Measurements from ENCODE around the gene GGA1. TPM values are rescaled to one million over a fixed set of nuclear protein-coding genes. Genes with fewer than 3 reads are reported as not detected.

GGA1 gene
- total and polyA plus RNA-seq, 9 of the 15 experiments (the other 6 are each of a cell fraction or from before 2014, with no cell fraction given): 1.5 to 69.5 (median 31.6) TPM

DNA sequence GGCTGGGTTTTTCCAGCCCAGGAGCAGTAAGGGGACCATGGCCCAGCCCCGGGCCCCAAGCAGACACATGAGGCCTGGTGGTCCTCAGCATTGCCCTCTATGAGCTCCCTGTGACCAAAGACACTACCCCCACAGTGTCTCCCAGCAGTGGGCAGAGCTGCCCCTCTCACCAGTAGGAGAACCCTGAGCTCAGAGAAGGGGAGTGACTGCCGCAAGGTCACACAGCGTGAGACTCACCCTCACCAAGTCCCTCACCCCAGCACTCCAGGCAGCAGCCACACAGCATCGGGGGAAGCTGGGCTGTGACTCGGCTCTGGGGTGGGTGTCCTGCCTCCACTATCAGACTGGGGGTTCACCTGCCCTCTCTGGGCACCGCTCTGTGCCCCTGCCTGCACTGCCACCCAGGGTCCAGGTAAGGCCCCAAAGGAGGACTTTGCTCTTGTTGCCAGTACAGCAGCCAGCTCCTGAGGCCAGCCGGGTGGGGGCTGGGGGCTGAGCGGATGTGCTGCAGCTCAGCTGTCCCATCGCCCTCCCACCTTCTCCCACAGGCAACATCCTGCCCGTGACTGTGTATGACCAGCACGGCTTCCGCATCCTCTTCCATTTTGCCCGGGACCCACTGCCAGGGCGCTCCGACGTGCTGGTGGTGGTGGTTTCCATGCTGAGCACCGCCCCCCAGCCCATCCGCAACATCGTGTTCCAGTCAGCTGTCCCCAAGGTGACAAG, 23.0 kb downstream of the GGA1 start:
- peak overlapping the region in 1 of 2 experiments; percentile 77; a peak in 2 of 4 replicates for H3K9ac ChIP-seq (ENCODE audit: insufficient read depth in 1 of 2, low read depth in 2 of 2, low read length in 2 of 2)
- no peak for DNase-seq (ENCODE audit: extremely low read depth in 1 of 4, low spot score in 3 of 4)
- TF ChIP-seq, protein P1, sequence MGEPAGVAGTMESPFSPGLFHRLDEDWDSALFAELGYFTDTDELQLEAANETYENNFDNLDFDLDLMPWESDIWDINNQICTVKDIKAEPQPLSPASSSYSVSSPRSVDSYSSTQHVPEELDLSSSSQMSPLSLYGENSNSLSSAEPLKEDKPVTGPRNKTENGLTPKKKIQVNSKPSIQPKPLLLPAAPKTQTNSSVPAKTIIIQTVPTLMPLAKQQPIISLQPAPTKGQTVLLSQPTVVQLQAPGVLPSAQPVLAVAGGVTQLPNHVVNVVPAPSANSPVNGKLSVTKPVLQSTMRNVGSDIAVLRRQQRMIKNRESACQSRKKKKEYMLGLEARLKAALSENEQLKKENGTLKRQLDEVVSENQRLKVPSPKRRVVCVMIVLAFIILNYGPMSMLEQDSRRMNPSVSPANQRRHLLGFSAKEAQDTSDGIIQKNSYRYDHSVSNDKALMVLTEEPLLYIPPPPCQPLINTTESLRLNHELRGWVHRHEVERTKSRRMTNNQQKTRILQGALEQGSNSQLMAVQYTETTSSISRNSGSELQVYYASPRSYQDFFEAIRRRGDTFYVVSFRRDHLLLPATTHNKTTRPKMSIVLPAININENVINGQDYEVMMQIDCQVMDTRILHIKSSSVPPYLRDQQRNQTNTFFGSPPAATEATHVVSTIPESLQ (CRISPR knock-in tag; IDR thresholded peaks at IDR 0.05): no peak
- no peak for TF ChIP-seq ZNF436 (CRISPR knock-in tag; IDR thresholded peaks at IDR 0.05)
- TF ChIP-seq POLR2G (IDR thresholded peaks at IDR 0.05; ENCODE audit: low read depth, low read length): peak; percentile 57
- TF ChIP-seq, protein P2, sequence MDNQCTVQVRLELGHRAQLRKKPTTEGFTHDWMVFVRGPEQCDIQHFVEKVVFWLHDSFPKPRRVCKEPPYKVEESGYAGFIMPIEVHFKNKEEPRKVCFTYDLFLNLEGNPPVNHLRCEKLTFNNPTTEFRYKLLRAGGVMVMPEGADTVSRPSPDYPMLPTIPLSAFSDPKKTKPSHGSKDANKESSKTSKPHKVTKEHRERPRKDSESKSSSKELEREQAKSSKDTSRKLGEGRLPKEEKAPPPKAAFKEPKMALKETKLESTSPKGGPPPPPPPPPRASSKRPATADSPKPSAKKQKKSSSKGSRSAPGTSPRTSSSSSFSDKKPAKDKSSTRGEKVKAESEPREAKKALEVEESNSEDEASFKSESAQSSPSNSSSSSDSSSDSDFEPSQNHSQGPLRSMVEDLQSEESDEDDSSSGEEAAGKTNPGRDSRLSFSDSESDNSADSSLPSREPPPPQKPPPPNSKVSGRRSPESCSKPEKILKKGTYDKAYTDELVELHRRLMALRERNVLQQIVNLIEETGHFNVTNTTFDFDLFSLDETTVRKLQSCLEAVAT (IDR thresholded peaks at IDR 0.05): no peak
- TF ChIP-seq RBFOX2 (IDR thresholded peaks at IDR 0.05; ENCODE audit: low read depth, low read length): 0 out of 2 replicates have a peak, but pooled peaks have one; percentile 11
- no peak for TF ChIP-seq RBM22 (IDR thresholded peaks at IDR 0.05; ENCODE audit: low read depth, low read length, poor library complexity, severe bottlenecking)
- TF ChIP-seq STAT6 (CRISPR knock-in tag; IDR thresholded peaks at IDR 0.05): no peak
- TF ChIP-seq HMGXB4 (CRISPR knock-in tag; IDR thresholded peaks at IDR 0.05): no peak
- no peak for TF ChIP-seq TCF15 (CRISPR knock-in tag; IDR thresholded peaks at IDR 0.05)
- peak; percentile 68 for TF ChIP-seq ZFP36 (IDR thresholded peaks at IDR 0.05; ENCODE audit: low read depth, low read length, partially characterized antibody)
- no peak for TF ChIP-seq MED1 (CRISPR knock-in tag; IDR thresholded peaks at IDR 0.05; ENCODE audit: borderline replicate concordance)
- no peak for TF ChIP-seq MECOM (CRISPR knock-in tag; IDR thresholded peaks at IDR 0.05)

More for the DNA sequence above, 23.0 kb downstream of the GGA1 start:
- Histone ChIP-seq H3K79me2 (ENCODE audit: control insufficient read depth, insufficient read depth, low read length) (no peaks in the 10 kb centered on the region), H2AFZ (ENCODE audit: low read depth, low read length) (no peak overlapping the region), H3K36me3 (ENCODE audit: control insufficient read depth, insufficient read depth, low read length) (peaks cover 31% of the 10 kb centered on the region; the same call in 2 of the 3 replicates), H3K27ac (ENCODE audit: extremely low read depth, low read depth, low read length) (no peak overlapping the region), H4K20me1 (replicated peaks; ENCODE audit: control insufficient read depth, insufficient read depth, low read length) (no peaks in the 10 kb centered on the region), H3K4me2 (ENCODE audit: insufficient read depth, low read length) (no peak overlapping the region), H3K4me3 (no peak overlapping the region), H3K27me3 (ENCODE audit: control insufficient read depth in 2 of 2, insufficient read depth in 2 of 2, low read length in 2 of 2) (no peaks in the 10 kb centered on the region), H3K9me1 (ENCODE audit: control insufficient read depth, insufficient read depth, low read length) (no peaks in the 10 kb centered on the region), H3K4me1 (replicated peaks in 1 of 2; ENCODE audit: control insufficient read depth in 2 of 2, insufficient read depth in 2 of 2, low read length in 2 of 2) (peaks cover 34 to 66% of the 10 kb centered on the region in 2 experiments), H3K9me3 (replicated peaks; ENCODE audit: control insufficient read depth, insufficient read depth, low read depth, low read length) (no peaks in the 10 kb centered on the region)
- ChIA-PET POLR2A (interaction anchor here (0.6 to 1.6 kb wide), 7 partner anchors 10 to 53 kb away, joined by 3 to 5 read pairs (median 3); partner anchors contain the start of genes LGALS1 and PDXP), CTCF (ENCODE audit: low intra/inter-chr PET ratio) (no interaction called here)
- ATAC-seq (no peak), FAIRE-seq (no peak)
- intact Hi-C loops (cut with micrococcal nuclease) (no loop called here), in situ Hi-C loops (cut with MboI) (no loop called here)
- WGBS (ENCODE audit: insufficient coverage, low coverage, missing lambda C conversion rate): 89% methylated on average over 7 of the region's 19 CpGs
- no TSS peak for BruUV-seq (replicated peaks)

Data from K562 (cell line).